A204.1 (cell line): ENCODE results near the gene SDK1.

Experiments
- FAIRE-seq: peaks from 2 replicates; lab custom pipeline; 2012; peaks lifted over from hg19 to GRCh38; lab: Jason Lieb, UNC

SDK1 gene

GRCh38 chr7:3459111-3459510 lies 158.1 kb downstream of the SDK1 start:
- no peak for FAIRE-seq

GRCh38 chr7:3461923-3462322 lies 160.9 kb downstream of the SDK1 start:
- FAIRE-seq = no peak

GRCh38 chr7:3463696-3464095 lies 162.6 kb downstream of the SDK1 start:
- no peak for FAIRE-seq

- no peak for FAIRE-seq
Measured at GRCh38 chr7:3464900-3465622, 164.0 kb downstream of the SDK1 start.

- FAIRE-seq = no peak
Measured at GRCh38 chr7:3466261-3466660, 165.2 kb downstream of the SDK1 start.

GRCh38 chr7:3469641-3470040 lies 168.6 kb downstream of the SDK1 start:
- no peak for FAIRE-seq

- no peak for FAIRE-seq
Measured at GRCh38 chr7:3480197-3480596, 179.1 kb downstream of the SDK1 start.

GRCh38 chr7:3481435-3481834 lies 180.4 kb downstream of the SDK1 start:
- no peak for FAIRE-seq

GRCh38 chr7:3482147-3482921 lies 181.3 kb downstream of the SDK1 start:
- no peak for FAIRE-seq

GRCh38 chr7:3486841-3487240 lies 185.8 kb downstream of the SDK1 start:
- no peak for FAIRE-seq

- FAIRE-seq = no peak
Measured at GRCh38 chr7:3488829-3489228, 187.8 kb downstream of the SDK1 start.

GRCh38 chr7:3493499-3493898 lies 192.4 kb downstream of the SDK1 start:
- FAIRE-seq = no peak

GRCh38 chr7:3494947-3495346 lies 193.9 kb downstream of the SDK1 start:
- no peak for FAIRE-seq

- FAIRE-seq = no peak
Measured at GRCh38 chr7:3495530-3495929, 194.5 kb downstream of the SDK1 start.

- FAIRE-seq = no peak
Measured at GRCh38 chr7:3495954-3496353, 194.9 kb downstream of the SDK1 start.

GRCh38 chr7:3497796-3498195 lies 196.7 kb downstream of the SDK1 start:
- no peak for FAIRE-seq

- peak; percentile 46 for FAIRE-seq
Measured at GRCh38 chr7:3501671-3502070, 200.6 kb downstream of the SDK1 start.

- FAIRE-seq = no peak
Measured at GRCh38 chr7:3504384-3504783, 203.3 kb downstream of the SDK1 start.

- FAIRE-seq = no peak
Measured at GRCh38 chr7:3510101-3511020, 209.3 kb downstream of the SDK1 start.

GRCh38 chr7:3517344-3517743 lies 216.3 kb downstream of the SDK1 start:
- no peak for FAIRE-seq

GRCh38 chr7:3518546-3518945 lies 217.5 kb downstream of the SDK1 start:
- no peak for FAIRE-seq

GRCh38 chr7:3520206-3520605 lies 219.2 kb downstream of the SDK1 start:
- FAIRE-seq = no peak
